GM23338 (cell line): ENCODE measurements around the gene LENEP. TPM values are rescaled to one million over a fixed set of nuclear protein-coding genes. Genes with fewer than 3 reads are reported as not detected.

ENCODE experiments used
- CREB1 ChIP-seq: fragments of 250-450 bp; sonication (Bioruptor Pico); IDR thresholded peaks from 2 replicates; pipeline ENCODE4 v1.5.0; 2020; ENCODE audit warnings: low read depth, mild to moderate bottlenecking, moderate library complexity
- ETS1 ChIP-seq: IDR thresholded peaks from 2 replicates; pipeline ENCODE4 v1.6.1; 2016; ENCODE audit warnings: antibody characterized with exemption
- EZH2 ChIP-seq: fragments of 200-600 bp; sonication (generic); IDR thresholded peaks from one replicate; pipeline ENCODE4 v1.8.0; 2017; ENCODE audit warnings: antibody characterized with exemption, mild to moderate bottlenecking, low read depth; ENCODE audit not compliant: unreplicated experiment
- EZH2phosphoT487 ChIP-seq: fragments of 200-600 bp; sonication (generic); IDR thresholded peaks from one replicate; pipeline ENCODE4 v1.8.1; 2018; ENCODE audit warnings: antibody characterized with exemption; ENCODE audit not compliant: unreplicated experiment
- NANOG ChIP-seq: IDR thresholded peaks from 2 replicates; pipeline ENCODE4 v1.6.1; 2016; ENCODE audit warnings: antibody characterized with exemption, borderline replicate concordance
- POLR2AphosphoS5 ChIP-seq: IDR thresholded peaks from 2 replicates; pipeline ENCODE4 v1.6.1; 2016; ENCODE audit warnings: antibody characterized with exemption, low read depth
- STAT1 ChIP-seq: IDR thresholded peaks from one replicate; pipeline ENCODE4 v1.6.1; 2016; ENCODE audit warnings: antibody characterized with exemption; ENCODE audit not compliant: unreplicated experiment
- ZNF114 ChIP-seq: fragments of 250-450 bp; sonication (Bioruptor Pico); IDR thresholded peaks from 2 replicates; pipeline ENCODE4 v1.5.0; 2020; ENCODE audit warnings: mild to moderate bottlenecking, moderate library complexity
- ZNF331 ChIP-seq: fragments of 250-450 bp; sonication (Bioruptor Pico); IDR thresholded peaks from 2 replicates; pipeline ENCODE4 v1.5.0; 2020; ENCODE audit warnings: low read depth, mild to moderate bottlenecking, moderate library complexity
- ZNF462 ChIP-seq: fragments of 250-450 bp; sonication (Bioruptor Pico); IDR thresholded peaks from 2 replicates; pipeline ENCODE4 v1.5.0; 2020; ENCODE audit warnings: mild to moderate bottlenecking, moderate library complexity
- polyA plus RNA-seq: library from polyadenylated mRNA; unstranded; fragments of >200 nt; fragmentation: Nextera tagmentation; extraction: Ambion mirVana; gene quantifications from 2 replicates; pipeline ENCODE4 v1.2.1, GENCODE V29; 2016
- total RNA-seq: library from RNA; depleted of rRNA; stranded (reverse); fragments of >200 nt; shearing (Covaris generic); gene quantifications from 2 replicates; pipeline ENCODE4 v1.2.3, GENCODE V29; 2014

LENEP gene
- total and polyA plus RNA-seq, 2 experiments from 2014 or later, result 1.6 TPM; not detected in 1

- TF ChIP-seq ZNF462 (CRISPR knock-in tag) (no peak), ZNF114 (CRISPR knock-in tag) (no peak), CREB1 (no peak), NANOG (no peak), EZH2 (no peak), ZNF331 (no peak), ETS1 (no peak), POLR2AphosphoS5 (no peak), EZH2phosphoT487 (no peak), STAT1 (no peak)
Measured at GRCh38 chr1:155002464-155003226, 9.3 kb downstream of the LENEP start, which contains the start of gene ZBTB7B (continued).
